K562 (cell line): ENCODE measurements around the gene CXCL1. TPM values are rescaled to one million over a fixed set of nuclear protein-coding genes. Genes with fewer than 3 reads are reported as not detected.
A peak's percentile ranks its signal among the peaks of the same experiment; 100 is the strongest.

Source experiments
- ARID3B ChIP-seq: fragments of 250-450 bp; sonication (Bioruptor Pico); IDR thresholded peaks from 2 replicates; pipeline ENCODE4 v1.4.0; 2020; ENCODE audit warnings: borderline replicate concordance
- CBFA2T2 ChIP-seq: fragments of 450-650 bp; conservative IDR thresholded peaks from 2 replicates; pipeline ENCODE4 v1.6.1; 2017; ENCODE audit warnings: mild to moderate bottlenecking
- CHCHD3 ChIP-seq: fragments of 250-450 bp; sonication (Bioruptor Pico); IDR thresholded peaks from 2 replicates; pipeline ENCODE4 v2.1.2; 2022; ENCODE audit warnings: mild to moderate bottlenecking
- CREM ChIP-seq: IDR thresholded peaks from 2 replicates; pipeline ENCODE4 v1.6.1; 2014; ENCODE audit warnings: antibody characterized with exemption, low read depth
- ELF1 ChIP-seq: fragments of 200-800 bp; sonication (Bioruptor generic); IDR thresholded peaks from 2 replicates; pipeline ENCODE4 v1.6.1; 2016; ENCODE audit warnings: missing genetic modification characterization, missing compliant biosample characterization
- ETV1 ChIP-seq: fragments of 450-650 bp; conservative IDR thresholded peaks from 2 replicates; pipeline ENCODE4 v1.6.1; 2016; ENCODE audit warnings: missing genetic modification characterization, control low read depth, low read depth, missing compliant biosample characterization
- KDM2B ChIP-seq: fragments of 250-450 bp; sonication (Bioruptor Pico); IDR thresholded peaks from 2 replicates; pipeline ENCODE4 v1.8.0; 2021; ENCODE audit warnings: mild to moderate bottlenecking, moderate library complexity
- KLF1 ChIP-seq: fragments of 450-650 bp; IDR thresholded peaks from 2 replicates; pipeline ENCODE4 v1.6.1; 2016; ENCODE audit warnings: missing genetic modification characterization, missing compliant biosample characterization
- MYBL2 ChIP-seq, 2 experiments: fragments of 450-650 bp in 1 of 2; sonication (generic) in 1 of 2; formaldehyde crosslinking in 1 of 2; IDR thresholded peaks; 2 replicates each; pipeline versions ENCODE4 v1.6.1 to v1.8.1; 2017 to 2022; ENCODE audit warnings: borderline replicate concordance in 1 of 2, inconsistent platforms in 1 of 2, low read depth in 1 of 2, mild to moderate bottlenecking in 1 of 2, missing genetic modification reagents in 1 of 2, moderate library complexity in 1 of 2
- NR1H2 ChIP-seq: sonication (generic); formaldehyde crosslinking; IDR thresholded peaks from 2 replicates; pipeline ENCODE4 v1.4.0; 2020; ENCODE audit warnings: mild to moderate bottlenecking, missing genetic modification reagents
- NUFIP1 ChIP-seq: fragments of 450-650 bp; IDR thresholded peaks from 2 replicates; pipeline ENCODE4 v1.6.1; 2018; ENCODE audit not compliant: partially characterized antibody
- POLR2A ChIP-seq: fragments of 450-650 bp; conservative IDR thresholded peaks from 2 replicates; pipeline ENCODE4 v1.6.1; 2016
- SREBF1 ChIP-seq: fragments of 150-350 bp; IDR thresholded peaks from 2 replicates; pipeline ENCODE4 v1.6.1; 2014; ENCODE audit warnings: antibody characterized with exemption, low read depth, low read length, borderline replicate concordance
- STAT5A ChIP-seq: IDR thresholded peaks from 2 replicates; pipeline ENCODE4 v1.6.1; 2012; ENCODE audit warnings: low read length, inconsistent platforms, borderline replicate concordance
- ZBTB1 ChIP-seq: sonication (generic); formaldehyde crosslinking; IDR thresholded peaks from 2 replicates; pipeline ENCODE4 v1.8.1; 2023; ENCODE audit warnings: missing genetic modification reagents, low read depth, mild to moderate bottlenecking, borderline replicate concordance
- ZFP30 ChIP-seq: fragments of 250-450 bp; sonication (Bioruptor Pico); IDR thresholded peaks from 2 replicates; pipeline ENCODE4 v1.8.0; 2022; ENCODE audit warnings: moderate library complexity, mild to moderate bottlenecking, inconsistent platforms, borderline replicate concordance
- ZKSCAN3 ChIP-seq: fragments of 250-450 bp; sonication (Bioruptor Pico); IDR thresholded peaks from 2 replicates; pipeline ENCODE4 v1.4.0; 2020
- ZNF174 ChIP-seq: fragments of 250-450 bp; sonication (Bioruptor Pico); IDR thresholded peaks from 2 replicates; pipeline ENCODE4 v1.4.0; 2020; ENCODE audit warnings: mild to moderate bottlenecking
- ZNF699 ChIP-seq: fragments of 250-450 bp; sonication (Bioruptor Pico); IDR thresholded peaks from 2 replicates; pipeline ENCODE4 v1.8.0; 2021; ENCODE audit warnings: mild to moderate bottlenecking, moderate library complexity; ENCODE audit not compliant: insufficient replicate concordance
- ZNF75A ChIP-seq: fragments of 450-650 bp; formaldehyde crosslinking; IDR thresholded peaks from 2 replicates; pipeline ENCODE4 v1.4.0; 2020; ENCODE audit warnings: mild to moderate bottlenecking
- polyA plus RNA-seq, 8 experiments: library from polyadenylated mRNA; depleted of rRNA in 4 of 8; stranded (reverse) in 5 of 8; unstranded in 3 of 8; fragments of >200 nt; fragmentation: Nextera tagmentation in 2 of 8; fragmentation: Illumina TruSeq in 1 of 8; extraction: Ambion mirVana in 2 of 8; extraction: Trizol in 1 of 8; gene quantifications; 2 replicates each; pipeline versions ENCODE4 v1.2.1 to v1.2.3, GENCODE V29; 2011 to 2014; ENCODE audit warnings: inconsistent platforms in 1 of 8, missing spikeins in 1 of 8
- total RNA-seq, 7 experiments: library from RNA; depleted of rRNA in 6 of 7; stranded (reverse); fragments of >200 nt in 6 of 7; fragmentation: Illumina TruSeq in 2 of 7; extraction: Trizol in 2 of 7; gene quantifications; 2 replicates each; pipeline versions ENCODE4 v1.2.1 to v1.2.3, GENCODE V29; 2011 to 2021; ENCODE audit warnings: low replicate concordance in 1 of 7

CXCL1 gene
- total and polyA plus RNA-seq, 9 of the 15 experiments (the other 6 are each of a cell fraction or from before 2014, with no cell fraction given): 0.07 to 2.2 (median 0.32) TPM; not detected in 3

- no peak for TF ChIP-seq ZNF174 (CRISPR knock-in tag)
- no peak for TF ChIP-seq ZKSCAN3
- TF ChIP-seq CBFA2T2: peak; percentile 92
- TF ChIP-seq KDM2B (CRISPR knock-in tag): no peak
- no peak for TF ChIP-seq ZBTB1
- no peak for TF ChIP-seq ETV1 (tag)
- no peak for TF ChIP-seq SREBF1
- no peak for TF ChIP-seq ARID3B (CRISPR knock-in tag)
- no peak for TF ChIP-seq POLR2A
- peak; percentile 39; the same call in 1 of the 2 replicates for TF ChIP-seq ELF1 (tag)
- no peak for TF ChIP-seq KLF1
- TF ChIP-seq MYBL2 (IDR thresholded peaks at IDR 0.05; ENCODE audit: low read depth): no peak; the same call in 1 of the 2 replicates
- TF ChIP-seq MYBL2 (CRISPR knock-in tag; IDR thresholded peaks at IDR 0.05; ENCODE audit: borderline replicate concordance): no peak
- no peak for TF ChIP-seq ZFP30 (CRISPR knock-in tag)
- no peak for TF ChIP-seq ZNF75A
- no peak for TF ChIP-seq CHCHD3 (CRISPR knock-in tag)
- TF ChIP-seq ZNF699: no peak
- no peak for TF ChIP-seq NR1H2 (CRISPR knock-in tag)
- no peak for TF ChIP-seq NUFIP1
- peak; percentile 88 for TF ChIP-seq STAT5A
- 0 out of 2 replicates have a peak, but pooled peaks have one; percentile 32 for TF ChIP-seq CREM
These were observed 36.4 kb upstream of the CXCL1 start (continued) for GRCh38 chr4:73832651-73833237.
